Adrenal gland (tissue), 5 donors: ENCODE results near the gene GMFB.

Experiments used
- CTCF ChIP-seq, 6 experiments: fragments of 450-650 bp in 4 of 6; fragments of 200-600 bp in 2 of 6; sonication (generic) in 1 of 6; IDR thresholded peaks; 1 replicate in 5 of 6; 2 replicates in 1 of 6; pipeline versions ENCODE4 v1.5.1 to v1.8.0; 2016 to 2021; ENCODE audit warnings: antibody characterized with exemption in 6 of 6, mild to moderate bottlenecking in 2 of 6, moderate library complexity in 1 of 6
- POLR2A ChIP-seq, 2 donors: fragments of 450-650 bp; IDR thresholded peaks; one replicate each; pipeline ENCODE4 v1.6.1; 2017; ENCODE audit warnings: antibody characterized with exemption in 2 of 2, mild to moderate bottlenecking in 2 of 2, moderate library complexity in 1 of 2
- donor health status: DM: no; HTN: no; CAD: no.

- no peak for TF ChIP-seq CTCF (IDR thresholded peaks at IDR 0.05)
- no peak for TF ChIP-seq POLR2A (IDR thresholded peaks at IDR 0.05)
Observed at GRCh38 chr14:54446161-54446693, 42.6 kb downstream of the GMFB start.
